DMS79 treated with DMSO at 0.1 percent for 48 hours (cell line): ENCODE data around the gene ZNF273.
"Not testable (repeated sequence)": the region's sequence is repeated elsewhere in the genome, so short reads cannot be mapped to it uniquely, and the experiment has no call there.

Experiments
- DNase-seq: peaks from one replicate; lab custom pipeline; 2025; lab: John Stamatoyannopoulos, UW

ZNF273 gene

GRCh38 chr7:64944667-64945502, 41.8 kb downstream of the ZNF273 start:
- not testable (repeated sequence) for DNase-seq

- DNase-seq: no peak
Observed at GRCh38 chr7:64945503-64946175, 42.6 kb downstream of the ZNF273 start.

- DNase-seq: peak; percentile 24
Observed at GRCh38 chr7:64946772-64947171, 43.7 kb downstream of the ZNF273 start.

- DNase-seq: peak; percentile 18
Observed at GRCh38 chr7:64947252-64948000, 44.4 kb downstream of the ZNF273 start.

GRCh38 chr7:64948774-64949173, 45.7 kb downstream of the ZNF273 start:
- DNase-seq: not testable (repeated sequence)

GRCh38 chr7:64950673-64951072, 47.6 kb downstream of the ZNF273 start:
- DNase-seq: not testable (repeated sequence)

GRCh38 chr7:64951250-64951848, 48.3 kb downstream of the ZNF273 start:
- DNase-seq: peak; percentile 56

- DNase-seq: peak; percentile 78
Observed at GRCh38 chr7:64959072-64959747, 56.1 kb downstream of the ZNF273 start.

GRCh38 chr7:64965594-64965993, 62.5 kb downstream of the ZNF273 start:
- no peak for DNase-seq

GRCh38 chr7:64978497-64979203, 75.6 kb downstream of the ZNF273 start:
- DNase-seq: no peak
